ENCODE measurements around the gene SLC6A7. TPM values are rescaled to one million over a fixed set of nuclear protein-coding genes. Genes with fewer than 3 reads are reported as not detected.

SLC6A7 gene
- total RNA-seq, 2 donors from 2014 or later = not detected

DNA sequence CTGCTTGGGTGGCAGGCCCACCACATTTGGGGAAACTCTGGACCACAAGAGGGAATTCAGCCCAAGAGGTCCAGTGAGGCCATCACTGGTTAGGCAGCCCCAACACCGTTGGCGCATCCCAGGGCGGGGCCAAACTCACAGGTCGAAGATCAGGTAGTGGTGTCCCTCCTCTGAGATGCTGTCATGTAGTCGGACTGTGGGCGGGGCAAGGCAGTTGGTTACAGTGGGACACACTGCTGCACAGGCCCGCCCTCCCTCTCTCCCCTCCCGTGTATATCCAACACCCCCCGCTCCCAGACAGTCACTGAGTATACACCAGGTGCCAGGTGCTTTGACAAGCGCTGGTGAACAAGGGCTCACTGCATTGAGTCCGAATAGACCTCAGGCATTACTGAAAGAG is 67.6 kb downstream of the SLC6A7 start:
- H3K9me3 Mint-ChIP-seq = no peaks in the 10 kb centered on the region
- TF ChIP-seq, protein P1, sequence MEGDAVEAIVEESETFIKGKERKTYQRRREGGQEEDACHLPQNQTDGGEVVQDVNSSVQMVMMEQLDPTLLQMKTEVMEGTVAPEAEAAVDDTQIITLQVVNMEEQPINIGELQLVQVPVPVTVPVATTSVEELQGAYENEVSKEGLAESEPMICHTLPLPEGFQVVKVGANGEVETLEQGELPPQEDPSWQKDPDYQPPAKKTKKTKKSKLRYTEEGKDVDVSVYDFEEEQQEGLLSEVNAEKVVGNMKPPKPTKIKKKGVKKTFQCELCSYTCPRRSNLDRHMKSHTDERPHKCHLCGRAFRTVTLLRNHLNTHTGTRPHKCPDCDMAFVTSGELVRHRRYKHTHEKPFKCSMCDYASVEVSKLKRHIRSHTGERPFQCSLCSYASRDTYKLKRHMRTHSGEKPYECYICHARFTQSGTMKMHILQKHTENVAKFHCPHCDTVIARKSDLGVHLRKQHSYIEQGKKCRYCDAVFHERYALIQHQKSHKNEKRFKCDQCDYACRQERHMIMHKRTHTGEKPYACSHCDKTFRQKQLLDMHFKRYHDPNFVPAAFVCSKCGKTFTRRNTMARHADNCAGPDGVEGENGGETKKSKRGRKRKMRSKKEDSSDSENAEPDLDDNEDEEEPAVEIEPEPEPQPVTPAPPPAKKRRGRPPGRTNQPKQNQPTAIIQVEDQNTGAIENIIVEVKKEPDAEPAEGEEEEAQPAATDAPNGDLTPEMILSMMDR (conservative IDR thresholded peaks at IDR 0.05) = no peak
- no peak for DNase-seq
- peaks cover 10% of the 10 kb centered on the region for H3K4me1 ChIP-seq (ENCODE audit: control insufficient read depth, insufficient read depth, low read length)
- no peak overlapping the region for H3K27ac Mint-ChIP-seq
- no peak overlapping the region for H3K9ac ChIP-seq (ENCODE audit: extremely low read depth, low read length, poor library complexity, severe bottlenecking)
- no peaks in the 10 kb centered on the region for H3K36me3 Mint-ChIP-seq (ENCODE audit: low read depth)
- no peaks in the 10 kb centered on the region for H3K36me3 ChIP-seq (ENCODE audit: control insufficient read depth, insufficient read depth, low read length)
- WGBS, 2 experiments (ENCODE audit: insufficient coverage in 1 of 2, insufficient read length in 1 of 2) = 91 to 95% methylated on average over 11 of the region's 11 CpGs
- peaks cover 6% of the 10 kb centered on the region for H3K27me3 Mint-ChIP-seq (ENCODE audit: insufficient read depth)
- H3K27me3 ChIP-seq (ENCODE audit: control insufficient read depth, insufficient read depth, low read length, poor library complexity, severe bottlenecking) = no peaks in the 10 kb centered on the region
- H3K4me3 Mint-ChIP-seq = no peak overlapping the region
- no peaks in the 10 kb centered on the region for H3K9me3 ChIP-seq (ENCODE audit: control insufficient read depth, low read length)
- H3K4me1 Mint-ChIP-seq = peaks cover 11% of the 10 kb centered on the region
- peak overlapping the region; percentile 64 for H3K27ac ChIP-seq (ENCODE audit: low read depth, low read length)
- no peak overlapping the region for H3K4me3 ChIP-seq (ENCODE audit: low read length)

- DNase-seq = peak; percentile 77
- Histone ChIP-seq H3K27me3 (ENCODE audit: control insufficient read depth, insufficient read depth, low read length, poor library complexity, severe bottlenecking) (no peaks in the 10 kb centered on the region), H3K4me3 (ENCODE audit: low read length) (no peak overlapping the region), H3K9ac (ENCODE audit: extremely low read depth, low read length, poor library complexity, severe bottlenecking) (no peak overlapping the region), H3K27ac (ENCODE audit: low read depth, low read length) (peak overlapping the region; percentile 64), H3K36me3 (ENCODE audit: control insufficient read depth, insufficient read depth, low read length) (no peaks in the 10 kb centered on the region), H3K4me1 (ENCODE audit: control insufficient read depth, insufficient read depth, low read length) (peaks cover 10% of the 10 kb centered on the region), H3K9me3 (ENCODE audit: control insufficient read depth, low read length) (no peaks in the 10 kb centered on the region)
- no peak overlapping the region for H3K27ac Mint-ChIP-seq
- no peak overlapping the region for H3K4me3 Mint-ChIP-seq
- H3K4me1 Mint-ChIP-seq = peaks cover 11% of the 10 kb centered on the region
- TF ChIP-seq, protein P1 (conservative IDR thresholded peaks at IDR 0.05) = no peak
- no peaks in the 10 kb centered on the region for H3K9me3 Mint-ChIP-seq
- no peaks in the 10 kb centered on the region for H3K36me3 Mint-ChIP-seq (ENCODE audit: low read depth)
- H3K27me3 Mint-ChIP-seq (ENCODE audit: insufficient read depth) = peaks cover 6% of the 10 kb centered on the region
- 86 to 90% methylated on average over 5 to 6 of the region's 6 CpGs for WGBS, 2 experiments (ENCODE audit: insufficient coverage in 1 of 2, insufficient read length in 1 of 2)
These were observed 68.3 kb downstream of the SLC6A7 start for GRCh38 chr5:150258130-150258529.

Other genes with a start within 250 kb of the SLC6A7 start
- gene PDE6A, start 245.3 kb upstream of the SLC6A7 start, total RNA-seq = under 1 TPM in 1 of 2 donors, not detected in 1; 0.07 TPM
- gene SLC26A2, start 229.3 kb upstream of the SLC6A7 start, total RNA-seq = 10 to 100 TPM; 22.3 to 23.9 TPM
- gene TIGD6, start 189.4 kb upstream of the SLC6A7 start, total RNA-seq = 1 to 10 TPM; 3.4 to 3.8 TPM
- 10 to 100 TPM; 41.0 to 43.5 TPM for gene HMGXB3, start 189.3 kb upstream of the SLC6A7 start, total RNA-seq
- gene CSF1R, start 103.5 kb upstream of the SLC6A7 start, total RNA-seq = not detected
- gene PDGFRB, start 34.2 kb upstream of the SLC6A7 start, total RNA-seq = 1 to 10 TPM; 4.1 to 6.5 TPM
- gene CDX1, start 23.3 kb upstream of the SLC6A7 start, total RNA-seq = not detected
- gene CAMK2A, start 99.7 kb downstream of the SLC6A7 start, total RNA-seq = under 1 TPM; 0.31 to 0.49 TPM
- gene ARSI, start 112.8 kb downstream of the SLC6A7 start, total RNA-seq = 1 to 10 TPM; 2.4 to 2.7 TPM
- 100 to 1,000 TPM in 1 of 2 donors, 10 to 100 TPM in 1; 88.8 to 107 TPM for gene TCOF1, start 167.6 kb downstream of the SLC6A7 start, total RNA-seq
- gene CD74, start 222.8 kb downstream of the SLC6A7 start, total RNA-seq = 10 to 100 TPM; 12.4 to 20.0 TPM

Data from endodermal cell (in vitro differentiated cells).